Stomach (tissue), 4 donors: ENCODE measurements around the gene ZBTB46.

ENCODE experiments used
- CTCF ChIP-seq, 7 experiments: fragments of 450-650 bp in 4 of 7; fragments of 200-600 bp in 3 of 7; sonication (generic) in 3 of 7; IDR thresholded peaks; one replicate each; pipeline ENCODE4 v1.5.1; 2016 to 2019; ENCODE audit warnings: antibody characterized with exemption in 7 of 7, control low read depth in 2 of 7, mild to moderate bottlenecking in 1 of 7
- POLR2A ChIP-seq, 4 donors: fragments of 450-650 bp; IDR thresholded peaks; one replicate each; pipeline ENCODE4 v1.6.1; 2016; ENCODE audit warnings: antibody characterized with exemption in 4 of 4, control low read depth in 2 of 4, mild to moderate bottlenecking in 1 of 4, moderate library complexity in 1 of 4
- POLR2AphosphoS5 ChIP-seq, 3 donors: sonication (generic); formaldehyde crosslinking; IDR thresholded peaks; one replicate each; pipeline ENCODE4 v1.6.1; 2016; ENCODE audit warnings: antibody characterized with exemption in 3 of 3

- no peak for TF ChIP-seq CTCF (IDR thresholded peaks at IDR 0.05)
- no peak for TF ChIP-seq POLR2A (IDR thresholded peaks at IDR 0.05)
- TF ChIP-seq POLR2AphosphoS5 (IDR thresholded peaks at IDR 0.05): no peak
Observed at GRCh38 chr20:63828124-63828523, 2.9 kb downstream of the ZBTB46 start.
